HG03039 (cell line): ENCODE results near the gene FOXO1.

Experiments used
- ATAC-seq: cut with Tn5 transposase; IDR thresholded peaks from one replicate; pipeline ENCODE4 v1.9.1; 2021; ENCODE audit warnings: mild to moderate bottlenecking, moderate library complexity; ENCODE audit not compliant: unreplicated experiment

FOXO1 gene

DNA sequence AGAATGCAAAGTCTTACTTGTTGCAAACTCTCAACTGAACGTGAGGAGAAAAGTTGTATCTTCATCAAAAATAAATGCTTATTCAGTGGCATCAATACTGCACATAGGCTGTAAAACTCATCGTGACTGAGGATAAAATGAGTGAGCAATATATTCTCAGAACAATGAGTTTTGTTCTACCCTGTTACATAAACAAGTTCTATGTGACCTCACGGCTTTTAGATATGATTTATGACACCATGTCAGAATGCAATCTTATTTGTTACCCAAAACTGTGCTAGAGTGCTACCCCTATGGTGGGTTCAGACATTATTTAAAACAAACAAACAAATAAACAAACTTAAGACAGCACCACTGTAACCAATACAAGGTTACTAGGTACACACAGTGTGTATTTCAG lies 55.4 kb downstream of the FOXO1 start:
- ATAC-seq = no peak

DNA sequence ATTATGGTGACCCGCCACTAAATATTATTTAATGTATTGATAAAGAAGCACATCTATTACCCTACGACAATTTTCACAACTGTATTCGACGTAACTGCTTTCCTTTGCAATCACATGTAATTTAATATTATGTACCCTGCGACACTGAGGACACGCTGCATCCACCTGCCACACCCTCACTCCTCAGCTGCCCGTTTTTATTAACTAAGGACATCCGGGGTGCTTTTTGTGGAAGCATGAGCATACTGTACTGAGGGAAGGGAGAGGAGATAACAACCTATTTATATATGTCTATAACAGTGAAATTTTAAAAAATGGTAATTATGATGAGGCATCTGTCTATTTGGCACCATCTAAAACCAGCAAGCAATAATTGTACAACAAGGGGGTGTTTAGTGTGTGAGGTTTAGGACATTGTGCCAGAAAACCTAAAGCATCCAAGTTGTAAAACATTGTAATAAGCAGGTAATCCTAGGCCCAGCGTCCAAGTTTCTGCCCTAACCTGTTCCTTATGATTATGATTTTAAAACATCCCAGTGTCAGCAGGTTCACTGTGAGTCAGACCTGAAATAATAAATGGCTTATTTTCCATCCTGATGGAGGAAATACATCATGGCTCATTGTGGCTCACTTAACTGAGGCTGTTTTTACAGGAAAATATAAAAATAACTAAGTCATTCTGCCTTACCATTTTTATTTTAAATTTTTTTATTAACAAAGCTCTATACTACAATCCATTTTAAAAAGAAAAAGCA lies 56.3 kb downstream of the FOXO1 start:
- no peak for ATAC-seq

DNA sequence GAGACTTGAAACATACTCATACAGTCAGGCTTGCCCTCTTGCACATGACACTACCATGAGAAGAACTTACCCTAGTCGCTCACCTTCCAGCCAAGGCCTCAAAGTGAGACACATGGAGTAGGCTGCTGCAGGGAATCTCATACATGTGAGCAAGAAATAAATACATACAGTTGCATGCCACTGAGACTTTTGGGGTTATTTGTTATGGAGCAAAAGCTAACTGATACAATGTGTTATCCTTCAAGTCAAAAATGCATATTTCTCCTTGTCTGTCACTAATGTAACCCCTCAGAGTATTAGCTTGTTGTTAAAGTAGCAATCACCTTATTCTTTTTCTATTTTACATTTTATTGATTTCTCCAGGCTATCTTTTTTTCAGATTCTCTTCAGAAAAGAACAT lies 58.1 kb downstream of the FOXO1 start:
- no peak for ATAC-seq

DNA sequence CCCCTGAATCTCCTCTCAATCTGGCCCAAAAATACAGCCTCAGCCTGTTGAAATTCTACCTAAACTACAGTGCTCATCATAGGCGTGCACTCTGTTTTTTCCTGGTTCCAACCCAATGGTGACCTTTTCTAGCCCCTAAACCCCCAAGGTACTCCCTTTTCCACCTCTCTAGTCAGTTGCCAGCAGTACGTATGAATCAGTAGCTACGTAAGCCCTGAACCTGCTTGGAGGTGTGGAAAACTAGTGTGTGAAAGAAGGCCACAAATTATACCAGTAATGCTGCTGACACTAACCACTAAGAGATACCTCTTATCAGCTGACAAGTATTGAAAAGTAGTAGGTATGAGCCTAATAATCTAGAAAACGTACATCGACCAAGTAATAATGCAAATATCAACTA lies 60.9 kb downstream of the FOXO1 start:
- no peak for ATAC-seq

DNA sequence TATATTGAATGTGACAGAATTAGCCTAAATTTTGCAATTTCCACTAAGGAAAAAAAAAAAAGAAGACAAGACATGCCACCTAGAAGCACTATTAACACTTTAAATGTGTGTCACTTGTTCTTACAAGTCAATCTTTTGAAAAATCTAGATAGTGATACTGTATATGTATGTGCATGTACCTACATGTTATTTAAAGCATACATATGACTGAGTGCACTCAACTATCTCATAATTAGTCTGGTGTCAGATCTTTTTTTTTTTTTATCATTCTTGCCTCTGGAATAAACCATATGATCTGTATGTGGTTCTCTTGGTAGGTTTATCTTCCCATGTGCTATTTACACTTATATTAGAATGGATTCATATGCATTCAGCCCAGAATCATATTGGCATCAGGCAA lies 62.3 kb downstream of the FOXO1 start:
- ATAC-seq = no peak

DNA sequence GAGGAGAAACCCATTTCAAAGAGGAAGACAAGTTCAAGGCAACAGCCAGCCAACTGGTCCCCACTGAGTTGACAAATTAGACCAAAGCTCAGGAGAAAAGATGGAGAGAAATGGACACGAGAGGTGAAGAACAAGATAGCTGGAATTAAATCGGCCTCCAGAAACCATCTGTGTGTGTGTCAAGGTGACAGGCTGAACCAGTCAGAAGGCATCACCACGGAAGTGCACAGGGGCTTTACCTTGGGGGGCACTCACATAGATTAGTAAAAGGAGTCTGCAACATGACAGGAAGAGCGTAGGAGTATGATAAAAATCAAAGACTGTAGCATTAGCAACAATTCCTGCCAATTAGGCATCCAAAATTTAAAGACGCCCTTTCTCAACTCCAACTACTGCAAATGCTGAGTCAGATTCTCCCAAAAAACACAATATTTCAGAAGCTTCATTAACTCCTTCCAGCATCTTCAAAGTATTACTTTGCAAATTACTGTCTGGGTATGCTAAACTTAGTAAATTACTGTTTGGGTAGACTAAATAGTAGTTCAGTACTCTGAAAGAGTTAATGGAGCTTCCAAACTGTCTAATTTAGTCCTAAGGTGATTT lies 66.2 kb downstream of the FOXO1 start:
- no peak for ATAC-seq

DNA sequence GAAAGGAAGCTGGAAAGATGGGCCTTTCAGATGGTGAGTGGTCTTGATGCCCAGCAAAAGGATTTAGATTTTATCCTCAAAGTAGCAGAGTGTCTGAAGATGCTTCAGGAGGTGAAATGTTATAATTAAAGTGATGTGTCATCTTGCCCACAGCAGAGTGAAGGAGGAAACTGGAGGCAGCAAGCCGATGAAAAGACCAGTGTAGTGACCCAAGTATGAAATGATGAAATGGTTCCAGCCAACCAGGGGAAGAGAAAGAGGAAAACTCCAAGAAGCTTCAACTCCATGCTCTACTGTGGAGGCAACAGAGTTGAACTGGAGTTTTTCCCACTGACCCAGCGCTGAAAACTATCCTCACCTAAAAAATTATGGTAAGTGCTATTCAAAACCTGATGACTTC lies 66.7 kb downstream of the FOXO1 start:
- no peak for ATAC-seq

DNA sequence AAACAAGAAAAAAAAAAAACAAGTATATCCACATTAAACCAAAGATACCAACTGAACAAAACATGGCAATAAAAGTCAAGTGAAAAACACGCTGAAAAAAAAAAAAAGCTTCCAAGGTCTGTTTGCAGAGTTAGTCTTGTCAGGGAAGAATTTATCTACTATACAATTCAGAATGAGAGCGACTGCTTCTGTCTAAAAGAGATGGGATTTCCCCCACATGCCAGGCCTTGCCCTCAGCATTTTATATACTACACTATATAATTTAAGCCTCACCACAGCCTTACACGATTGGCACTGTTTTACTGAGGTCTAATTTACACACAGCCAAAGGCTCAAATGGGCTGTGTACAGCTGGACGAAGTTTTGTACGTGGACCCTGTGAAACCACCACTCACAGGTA lies 67.3 kb downstream of the FOXO1 start:
- ATAC-seq = no peak

DNA sequence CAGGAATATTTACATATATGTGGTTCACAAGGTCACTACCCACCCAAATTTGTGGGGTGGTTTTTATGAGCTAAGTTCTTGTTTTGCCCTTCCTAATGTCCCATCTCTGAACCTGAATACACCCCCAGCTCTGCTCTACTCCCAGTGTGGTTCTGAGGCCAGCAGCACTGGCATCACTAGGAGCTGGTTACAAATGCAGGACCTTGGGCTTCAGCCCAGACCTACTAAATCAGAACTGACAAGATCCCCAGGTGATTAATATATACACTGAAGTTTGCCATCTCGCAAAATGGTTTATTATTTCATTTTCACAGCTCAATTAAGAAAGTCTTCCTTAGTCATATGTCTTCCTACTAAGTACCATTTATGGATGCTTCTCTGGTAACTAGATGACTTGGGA lies 67.9 kb downstream of the FOXO1 start:
- ATAC-seq = no peak

DNA sequence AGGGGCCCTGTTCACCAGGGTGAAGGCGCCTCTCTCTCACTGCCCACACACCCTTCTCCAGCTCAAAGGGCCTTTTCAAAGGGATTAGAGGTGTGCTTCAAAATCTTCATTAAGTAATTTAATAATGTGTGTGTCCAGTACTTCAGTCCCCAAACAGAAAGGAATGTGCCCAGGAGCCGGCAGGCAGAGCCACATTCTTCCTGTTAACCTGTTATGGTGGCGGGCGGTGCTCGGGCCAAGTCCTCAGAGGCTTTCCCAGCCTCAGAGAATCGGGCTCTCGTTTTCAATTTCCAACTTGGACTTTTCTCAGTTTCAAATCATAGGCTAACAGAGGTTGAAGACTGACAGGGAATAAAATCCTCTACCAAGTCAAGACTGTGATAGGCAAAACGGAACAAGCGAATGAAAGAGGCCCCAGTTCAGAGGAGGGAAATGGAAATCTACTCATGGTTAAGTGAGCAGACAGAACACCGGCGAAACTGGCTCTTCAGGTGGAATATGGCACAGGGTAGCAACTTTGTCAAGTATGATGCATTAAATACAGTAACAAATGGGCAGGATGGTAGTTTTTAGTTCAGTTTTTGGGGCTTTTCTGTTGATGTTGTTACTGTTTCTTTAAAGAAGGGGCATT lies 68.6 kb downstream of the FOXO1 start:
- ATAC-seq = no peak

DNA sequence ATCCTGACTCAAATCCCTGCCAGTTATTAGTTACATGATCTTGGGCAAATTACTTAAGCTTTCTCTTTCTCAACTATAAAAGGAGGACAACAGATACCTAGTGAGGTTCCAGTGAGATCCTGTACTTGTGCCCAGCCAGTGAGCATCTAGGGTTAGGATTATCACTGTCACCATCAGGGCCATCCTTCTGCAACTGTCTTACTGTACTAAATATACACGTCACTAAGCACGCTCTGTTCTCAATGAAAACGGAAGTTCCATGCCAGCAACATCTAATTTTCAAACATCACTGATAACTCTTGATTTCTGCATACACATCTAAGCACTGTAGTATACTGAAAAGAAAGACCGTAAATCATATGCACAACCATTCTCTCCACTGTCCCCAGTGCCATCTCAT lies 70.0 kb downstream of the FOXO1 start:
- ATAC-seq = no peak

DNA sequence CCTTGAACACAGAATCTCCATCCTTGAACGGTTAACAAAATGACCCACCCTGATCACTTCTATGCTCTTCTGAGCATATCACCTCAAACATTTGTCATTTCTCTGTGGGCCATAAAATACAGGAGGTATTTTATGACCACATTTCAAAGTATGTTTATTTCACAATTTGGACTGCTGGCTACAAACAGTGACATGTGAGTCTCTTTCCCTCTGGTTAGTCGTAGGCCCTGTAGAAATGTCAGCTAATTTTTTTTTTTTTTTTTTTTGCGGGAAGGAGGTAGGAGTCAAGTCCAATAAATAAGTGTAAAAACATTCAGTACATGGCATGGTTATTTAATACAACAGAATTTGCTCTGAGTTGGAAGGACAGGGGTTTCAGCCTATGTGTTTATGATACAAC lies 70.7 kb downstream of the FOXO1 start:
- ATAC-seq = no peak

DNA sequence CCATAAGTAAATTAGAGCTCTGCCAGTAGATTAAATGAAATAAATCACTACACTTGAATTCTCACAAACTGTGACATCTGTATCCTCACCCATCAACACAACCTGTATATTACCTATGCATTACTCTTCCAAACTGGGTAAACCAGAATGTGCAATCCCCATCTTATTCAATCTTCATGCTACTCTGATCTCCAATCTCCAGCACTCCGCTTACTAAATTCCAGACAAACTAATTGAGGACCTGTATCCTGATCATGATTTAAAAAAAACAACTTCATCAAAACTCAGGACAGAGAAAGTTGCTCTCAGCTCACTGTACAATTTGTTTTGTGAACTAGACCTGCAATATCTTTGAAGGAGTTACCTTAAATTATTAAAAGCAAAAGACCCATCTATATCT lies 74.4 kb downstream of the FOXO1 start:
- ATAC-seq = no peak

DNA sequence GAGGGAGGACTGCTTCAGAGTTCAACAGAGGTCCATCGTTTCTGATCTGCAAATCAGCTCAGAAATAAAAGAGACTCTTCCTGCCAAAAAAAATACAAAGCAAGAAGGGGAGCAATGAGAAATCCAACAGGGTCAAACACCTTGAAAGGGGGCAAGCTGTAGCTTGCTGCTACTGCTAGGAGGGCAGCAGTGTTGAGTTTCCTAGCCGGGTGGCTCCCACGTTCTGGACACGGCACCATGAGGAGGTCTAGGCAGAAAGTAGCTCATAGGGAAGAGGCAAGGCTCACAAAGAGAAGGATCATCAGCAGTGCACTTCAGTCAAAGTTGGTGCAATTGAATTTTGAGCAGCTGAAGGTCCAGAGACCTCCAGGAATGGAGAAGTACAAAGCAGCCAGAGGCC lies 75.3 kb downstream of the FOXO1 start:
- ATAC-seq = no peak

DNA sequence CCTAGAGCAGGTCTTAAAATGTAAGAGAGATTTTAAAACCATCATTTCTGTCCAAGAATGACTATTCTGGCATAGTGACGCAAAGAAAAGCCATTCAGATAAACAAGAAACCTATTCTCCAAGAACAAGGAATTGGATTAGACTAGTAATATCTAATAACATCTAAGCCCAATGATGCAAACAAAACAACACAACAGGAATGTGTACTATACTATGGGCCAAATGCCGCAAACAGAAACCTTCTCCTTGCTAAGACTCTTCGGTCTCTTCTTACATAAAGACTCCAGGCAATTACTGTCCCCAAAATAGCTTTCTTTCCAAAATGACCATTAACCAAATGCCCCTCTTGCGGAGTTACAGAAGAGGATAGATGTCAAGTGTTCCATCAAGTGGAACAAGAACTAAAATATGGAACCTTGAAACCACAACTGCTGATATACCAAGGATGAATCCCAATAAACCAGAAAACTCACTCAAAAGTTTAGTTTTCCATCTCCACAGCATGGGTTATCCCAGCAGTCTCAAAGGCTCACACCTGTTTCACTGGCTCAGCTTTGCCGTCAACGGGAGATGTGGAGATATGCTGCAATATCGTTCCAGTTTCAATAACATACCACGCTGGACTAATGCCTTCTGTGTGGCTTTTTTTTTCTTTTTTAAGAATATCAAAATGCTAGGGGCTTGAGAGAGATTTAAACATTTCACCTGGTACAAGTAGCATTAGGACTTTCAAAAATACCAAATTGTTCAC lies 76.2 kb downstream of the FOXO1 start:
- ATAC-seq = no peak

DNA sequence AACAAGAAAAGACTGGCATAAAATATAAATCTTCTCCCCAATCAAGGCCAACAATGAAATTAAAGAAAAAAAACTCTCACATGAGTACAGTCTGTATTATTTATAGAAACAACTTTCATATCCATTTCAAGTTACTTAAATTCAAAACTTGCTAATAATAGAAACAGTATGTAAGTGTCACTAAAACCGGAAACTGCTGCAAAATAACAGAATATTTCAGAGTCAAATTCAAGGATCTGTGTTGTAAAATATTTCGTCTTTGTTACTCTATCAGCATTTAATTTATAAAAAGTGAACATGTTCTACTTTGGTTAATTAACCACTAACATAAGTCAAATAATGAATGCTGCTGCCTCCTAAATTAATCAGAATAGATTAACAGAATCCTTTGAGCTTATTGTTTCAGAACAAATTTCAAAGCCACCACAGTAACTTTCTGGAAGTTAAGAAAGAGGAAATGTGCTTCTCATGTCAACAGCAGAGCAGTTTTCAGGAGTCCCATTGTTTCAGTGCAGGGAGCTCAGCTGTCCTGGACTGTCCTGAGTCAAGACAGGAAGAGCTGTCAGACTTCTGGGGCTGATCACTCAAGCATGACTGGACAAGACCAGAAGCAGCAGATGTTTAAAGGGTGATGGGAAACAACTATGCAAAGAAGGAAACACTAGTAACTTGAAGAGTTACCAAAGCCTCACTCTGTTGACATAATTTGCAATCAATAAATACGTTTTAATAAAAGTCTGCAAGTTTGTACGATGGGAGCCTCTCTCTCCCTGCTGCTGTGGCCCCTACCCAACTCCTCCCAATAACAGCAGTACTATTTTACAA lies 76.9 kb downstream of the FOXO1 start:
- ATAC-seq = peak; percentile 93

DNA sequence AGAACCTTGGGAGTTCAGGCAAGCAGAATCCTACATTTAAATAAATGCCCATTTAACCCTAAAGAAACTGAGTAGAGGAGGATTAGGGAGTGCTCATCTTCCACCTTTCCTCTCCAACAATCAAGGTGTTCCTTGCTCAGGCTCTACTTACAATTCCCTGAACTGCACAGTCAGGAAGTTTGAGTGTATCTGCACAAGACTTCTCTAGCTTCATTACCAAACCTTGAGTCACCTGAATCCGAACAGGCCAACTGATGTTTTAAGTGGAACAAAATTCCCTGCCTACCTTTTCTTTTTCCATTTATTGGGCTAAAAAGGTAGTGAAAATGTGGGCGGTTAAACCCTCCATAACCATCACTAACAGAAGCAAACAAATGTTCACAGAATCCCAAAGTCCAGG lies 78.3 kb downstream of the FOXO1 start:
- ATAC-seq = no peak

DNA sequence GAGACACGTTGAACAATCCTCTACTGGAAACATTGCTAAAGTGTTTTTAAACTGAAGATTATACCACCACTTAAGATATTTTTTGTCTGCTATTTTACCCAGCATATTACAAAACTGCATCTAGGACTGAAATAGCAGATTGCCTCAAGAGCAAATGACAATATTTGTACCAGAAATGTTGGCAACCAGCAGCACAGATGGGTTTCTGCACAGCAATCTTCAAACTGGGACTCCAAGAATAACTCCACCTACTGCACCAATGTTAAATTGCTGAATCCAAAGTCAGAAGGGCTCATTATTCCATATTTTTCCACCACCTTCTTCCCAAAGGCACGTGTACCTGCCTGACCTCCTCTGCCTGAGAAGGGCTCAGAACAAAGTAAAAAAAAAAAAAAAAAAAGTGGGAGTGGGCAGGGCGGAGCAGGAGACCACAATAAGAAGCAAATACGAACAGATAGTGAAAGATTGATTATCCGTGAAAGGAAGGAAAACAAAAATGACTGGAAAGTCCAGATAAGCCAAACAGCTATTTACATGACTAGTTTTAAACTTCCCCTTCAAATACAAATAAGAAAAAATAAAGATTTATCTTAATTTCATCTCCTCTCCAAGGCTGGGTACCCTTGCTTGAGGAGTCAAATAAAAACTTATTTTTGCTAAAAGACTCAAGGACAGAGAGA lies 79.4 kb downstream of the FOXO1 start:
- no peak for ATAC-seq

DNA sequence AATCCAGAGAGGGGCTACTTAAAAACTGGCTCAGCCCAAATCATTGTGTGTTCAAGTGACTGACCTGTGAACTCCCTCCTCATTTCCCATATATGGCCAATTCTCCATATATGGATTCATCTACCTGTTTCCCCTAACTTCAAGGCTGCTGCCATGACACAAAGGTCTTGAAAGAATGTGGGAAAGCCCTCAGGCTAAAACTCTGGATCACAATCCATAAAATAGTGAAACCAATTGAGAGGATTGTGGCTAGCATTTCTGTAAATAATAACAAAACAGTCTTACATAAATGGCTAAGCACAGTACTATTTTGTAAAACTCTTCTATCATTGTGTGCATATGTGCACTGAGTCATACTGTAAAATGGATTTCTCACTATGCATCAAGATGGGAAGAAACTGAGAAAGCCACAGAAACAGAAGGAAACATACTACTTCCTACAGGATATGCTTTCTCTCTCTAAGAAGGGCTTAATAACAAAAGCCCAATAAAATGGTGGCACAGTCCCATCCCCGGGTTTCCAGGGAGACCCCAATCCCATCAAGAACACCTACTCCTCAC lies 80.5 kb downstream of the FOXO1 start:
- ATAC-seq = no peak

DNA sequence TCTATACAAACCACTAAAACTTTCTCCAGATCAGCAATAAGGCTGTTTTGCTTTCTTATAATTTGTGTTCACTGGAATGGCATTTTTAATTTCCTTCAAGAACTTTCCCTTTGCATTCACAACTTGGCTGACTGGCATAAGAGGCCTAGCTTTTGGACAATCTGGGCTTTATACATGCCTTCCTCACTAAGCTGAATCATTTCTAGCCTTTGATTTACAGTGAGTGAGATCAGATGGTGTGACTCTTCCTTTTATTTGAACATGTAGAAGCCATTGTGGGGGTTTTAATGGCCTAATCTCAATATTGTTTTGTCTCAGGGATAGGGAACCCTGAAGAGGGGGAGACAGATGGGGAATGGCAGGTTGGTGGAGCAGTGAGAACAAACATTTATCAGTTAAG lies 82.7 kb downstream of the FOXO1 start:
- ATAC-seq = no peak
